OCI-LY3 (cell line): ENCODE data around the gene KIF25.
"Not testable (repeated sequence)": the region's sequence is repeated elsewhere in the genome, so short reads cannot be mapped to it uniquely, and the experiment has no call there.

ENCODE experiments used
- H2AFZ ChIP-seq: fragments of 200-600, 300-600 bp; shearing (Covaris generic); 2 replicates; pipeline ENCODE4 v1.6.0; 2014; ENCODE audit warnings: antibody characterized with exemption, low read depth, low read length
- H3K27ac ChIP-seq: fragments of 200-600, 300-600 bp; sonication (generic); 2 replicates; pipeline ENCODE4 v1.5.1; 2014; ENCODE audit warnings: mild to moderate bottlenecking, low read length, moderate library complexity, mixed read lengths
- H3K27me3 ChIP-seq: fragments of 200-600, 300-600 bp; sonication (generic); 2 replicates; pipeline ENCODE4 v1.6.1; 2014; ENCODE audit warnings: low read depth, low read length, mixed read lengths
- H3K36me3 ChIP-seq: fragments of 200-600, 300-600 bp; sonication (generic); replicated peaks from 2 replicates; pipeline ENCODE3; 2014; ENCODE audit warnings: low read depth, low read length, mixed read lengths
- H3K4me1 ChIP-seq: fragments of 300-600, 200-600 bp; sonication (generic); 2 replicates; pipeline ENCODE4 v1.6.1; 2014; ENCODE audit warnings: low read length, mixed read lengths
- H3K4me2 ChIP-seq: fragments of 200-600, 300-600 bp; sonication (generic); 2 replicates; pipeline ENCODE4 v1.6.1; 2014; ENCODE audit warnings: low read length, mixed read lengths
- H3K4me3 ChIP-seq: fragments of 300-600, 200-600 bp; sonication (generic); 2 replicates; pipeline ENCODE4 v1.5.1; 2014; ENCODE audit warnings: antibody characterized with exemption, mild to moderate bottlenecking, low read length, moderate library complexity
- H3K79me2 ChIP-seq: fragments of 300-600, 200-600 bp; shearing (Covaris generic); 2 replicates; pipeline ENCODE4 v1.6.1; 2014; ENCODE audit warnings: mild to moderate bottlenecking, low read length, mixed read lengths
- H3K9ac ChIP-seq: fragments of 300-600, 200-600 bp; shearing (Covaris generic); 2 replicates; pipeline ENCODE4 v1.6.0; 2014; ENCODE audit warnings: mild to moderate bottlenecking, low read length, moderate library complexity
- H3K9me3 ChIP-seq: fragments of 200-600, 300-600 bp; shearing (Covaris generic); 2 replicates; pipeline ENCODE4 v1.6.1; 2014; ENCODE audit warnings: low read length, mixed read lengths; ENCODE audit not compliant: insufficient read depth
- H4K20me1 ChIP-seq: fragments of 200-600, 300-600 bp; sonication (generic); 2 replicates; pipeline ENCODE4 v1.6.1; 2016; ENCODE audit warnings: low read length, mixed read lengths; ENCODE audit not compliant: insufficient read depth
- EZH2phosphoT487 ChIP-seq: fragments of 200-600 bp; shearing (Covaris generic); IDR thresholded peaks from 2 replicates; pipeline ENCODE4 v1.6.1; 2018; ENCODE audit warnings: antibody characterized with exemption, mixed run types, low read depth
- TF ChIP-seq, protein P1 (sequence below): fragments of 200-600, 300-600 bp; sonication (generic); IDR thresholded peaks from 2 replicates; pipeline ENCODE4 v1.5.1; 2014; ENCODE audit warnings: antibody characterized with exemption, low read length, low read depth

Gene KIF25

DNA sequence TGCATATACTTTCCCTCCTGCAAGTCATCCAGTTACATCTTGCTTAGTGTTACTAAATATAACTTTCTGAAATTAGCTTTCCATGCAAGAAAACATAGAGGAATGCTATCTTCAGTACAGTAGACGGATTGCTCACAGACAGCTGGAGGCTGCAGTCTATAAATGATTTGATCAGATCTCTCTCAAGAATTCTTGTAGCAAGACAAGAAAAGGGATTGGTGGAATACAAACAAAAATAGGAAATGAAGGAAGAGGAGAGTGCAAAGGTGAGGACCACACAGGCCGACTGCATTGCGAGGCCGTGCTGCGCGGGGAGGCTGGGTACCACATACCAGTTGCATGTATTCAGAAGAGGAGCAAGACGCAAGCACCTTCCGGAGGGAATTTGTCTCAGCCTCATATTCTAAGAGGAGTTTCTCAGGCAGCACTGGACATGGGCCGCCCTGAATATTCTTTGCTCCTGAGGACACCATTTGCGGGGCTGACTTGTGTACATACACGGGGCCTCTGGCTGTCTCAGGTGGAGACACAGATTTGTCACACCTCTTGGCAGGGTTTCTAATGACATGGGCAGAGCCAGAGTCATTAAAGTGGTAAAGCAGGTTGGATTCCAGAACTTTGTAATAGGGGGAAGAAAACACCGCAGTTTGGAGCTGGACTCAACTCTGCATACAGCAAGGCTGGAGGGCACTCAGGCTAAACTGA is 22.7 kb upstream of the KIF25 start:
- Histone ChIP-seq H3K79me2 (no peaks in the 10 kb centered on the region), H3K9ac (no peak overlapping the region), H2AFZ (no peak overlapping the region), H4K20me1 (no peaks in the 10 kb centered on the region), H3K4me3 (no peak overlapping the region), H3K4me2 (no peak overlapping the region), H3K27ac (no peak overlapping the region), H3K27me3 (no peaks in the 10 kb centered on the region), H3K4me1 (no peaks in the 10 kb centered on the region), H3K36me3 (peaks cover 7% of the 10 kb centered on the region), H3K9me3 (no peaks in the 10 kb centered on the region)
- TF ChIP-seq EZH2phosphoT487, result no peak
- TF ChIP-seq, protein P1, sequence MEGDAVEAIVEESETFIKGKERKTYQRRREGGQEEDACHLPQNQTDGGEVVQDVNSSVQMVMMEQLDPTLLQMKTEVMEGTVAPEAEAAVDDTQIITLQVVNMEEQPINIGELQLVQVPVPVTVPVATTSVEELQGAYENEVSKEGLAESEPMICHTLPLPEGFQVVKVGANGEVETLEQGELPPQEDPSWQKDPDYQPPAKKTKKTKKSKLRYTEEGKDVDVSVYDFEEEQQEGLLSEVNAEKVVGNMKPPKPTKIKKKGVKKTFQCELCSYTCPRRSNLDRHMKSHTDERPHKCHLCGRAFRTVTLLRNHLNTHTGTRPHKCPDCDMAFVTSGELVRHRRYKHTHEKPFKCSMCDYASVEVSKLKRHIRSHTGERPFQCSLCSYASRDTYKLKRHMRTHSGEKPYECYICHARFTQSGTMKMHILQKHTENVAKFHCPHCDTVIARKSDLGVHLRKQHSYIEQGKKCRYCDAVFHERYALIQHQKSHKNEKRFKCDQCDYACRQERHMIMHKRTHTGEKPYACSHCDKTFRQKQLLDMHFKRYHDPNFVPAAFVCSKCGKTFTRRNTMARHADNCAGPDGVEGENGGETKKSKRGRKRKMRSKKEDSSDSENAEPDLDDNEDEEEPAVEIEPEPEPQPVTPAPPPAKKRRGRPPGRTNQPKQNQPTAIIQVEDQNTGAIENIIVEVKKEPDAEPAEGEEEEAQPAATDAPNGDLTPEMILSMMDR, result no peak

DNA sequence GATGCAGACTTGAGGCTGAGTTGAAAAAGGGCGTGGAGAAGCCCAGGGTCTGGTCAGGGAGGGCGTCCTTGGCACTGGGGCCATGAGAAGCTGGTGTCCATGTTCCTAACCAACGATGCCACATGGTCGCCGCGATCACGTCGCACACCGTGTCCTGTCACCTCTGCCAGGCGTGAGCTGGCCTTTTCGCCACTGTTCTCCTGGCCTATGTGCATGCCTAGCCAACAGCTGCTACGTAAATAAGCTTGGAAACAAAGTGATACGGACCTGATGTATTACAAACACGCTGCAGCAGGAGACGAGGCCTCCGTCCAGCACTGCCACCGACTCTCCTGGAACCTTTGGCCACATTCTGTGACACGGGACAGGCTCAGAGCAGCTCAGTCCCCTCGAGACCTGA is 22.0 kb upstream of the KIF25 start:
- Histone ChIP-seq H3K4me3 (no peak overlapping the region), H4K20me1 (no peaks in the 10 kb centered on the region), H3K27ac (no peak overlapping the region), H3K4me1 (no peaks in the 10 kb centered on the region), H3K27me3 (no peaks in the 10 kb centered on the region), H3K9ac (no peak overlapping the region), H3K9me3 (no peaks in the 10 kb centered on the region), H2AFZ (no peak overlapping the region), H3K79me2 (no peaks in the 10 kb centered on the region), H3K36me3 (peaks cover 3% of the 10 kb centered on the region), H3K4me2 (no peak overlapping the region)
- TF ChIP-seq EZH2phosphoT487, result no peak
- TF ChIP-seq, protein P1, result no peak

DNA sequence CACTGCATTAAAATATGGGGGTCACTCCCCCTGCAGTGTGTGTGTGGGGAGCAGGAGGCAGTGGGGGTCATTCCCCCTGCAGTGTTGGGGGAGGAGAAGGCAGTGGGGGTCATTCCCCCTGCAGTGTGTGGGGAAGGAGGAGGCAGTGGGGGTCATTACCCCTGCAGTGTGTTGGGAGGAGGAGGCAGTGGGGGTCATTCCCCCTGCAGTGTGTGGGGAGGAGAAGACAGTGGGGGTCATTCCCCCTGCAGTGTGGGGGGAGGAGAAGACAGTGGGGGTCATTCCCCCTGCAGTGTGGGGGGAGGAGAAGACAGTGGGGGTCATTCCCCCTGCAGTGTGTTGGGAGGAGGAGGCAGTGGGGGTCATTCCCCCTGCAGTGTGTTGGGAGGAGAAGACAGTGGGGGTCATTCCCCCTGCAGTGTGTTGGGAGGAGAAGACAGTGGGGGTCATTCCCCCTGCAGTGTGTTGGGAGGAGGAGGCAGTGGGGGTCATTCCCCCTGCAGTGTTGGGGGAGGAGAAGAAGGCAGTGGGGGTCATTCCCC is 21.3 kb upstream of the KIF25 start:
- not testable (repeated sequence) for H3K4me2 ChIP-seq, H2AFZ ChIP-seq, H3K36me3 ChIP-seq, H3K9me3 ChIP-seq, H3K79me2 ChIP-seq, H3K9ac ChIP-seq, H3K27ac ChIP-seq, H3K4me1 ChIP-seq, H3K27me3 ChIP-seq, H3K4me3 ChIP-seq, H4K20me1 ChIP-seq

DNA sequence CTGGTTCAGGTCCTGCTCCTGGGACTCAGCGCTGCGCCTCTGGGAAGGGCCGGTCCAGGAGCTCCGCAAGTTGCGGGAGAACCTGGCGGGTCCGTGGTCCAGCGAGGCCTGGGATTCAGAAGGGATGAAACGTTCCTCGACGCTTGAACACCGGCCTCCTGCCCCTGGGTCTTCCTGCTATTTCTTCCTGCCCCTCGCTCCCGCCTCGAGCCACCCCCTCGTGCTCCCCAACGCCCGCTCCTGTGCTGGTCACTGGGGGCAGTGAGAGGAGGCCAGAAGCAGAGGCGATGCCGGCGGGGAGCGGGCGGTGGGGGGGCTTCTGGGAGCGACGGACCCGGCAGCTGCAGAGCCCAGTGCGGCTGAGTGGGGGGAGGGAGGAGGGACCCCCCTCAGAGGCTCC is 20.8 kb upstream of the KIF25 start:
- H3K4me3 ChIP-seq, result no peak overlapping the region
- H3K4me2 ChIP-seq, result no peak overlapping the region
- no peaks in the 10 kb centered on the region for H3K4me1 ChIP-seq
- H3K9me3 ChIP-seq, result no peaks in the 10 kb centered on the region
- TF ChIP-seq, protein P1, result no peak
- no peak for TF ChIP-seq EZH2phosphoT487
- H3K27ac ChIP-seq, result no peak overlapping the region
- H3K79me2 ChIP-seq, result no peaks in the 10 kb centered on the region
- no peaks in the 10 kb centered on the region for H3K36me3 ChIP-seq
- no peaks in the 10 kb centered on the region for H3K27me3 ChIP-seq
- no peak overlapping the region for H3K9ac ChIP-seq
- no peak overlapping the region for H2AFZ ChIP-seq
- H4K20me1 ChIP-seq, result no peaks in the 10 kb centered on the region
